OCI-LY7 (cell line): ENCODE measurements around the gene MN1. TPM values are rescaled to one million over a fixed set of nuclear protein-coding genes. Genes with fewer than 3 reads are reported as not detected.

Experiments used
- BruUV-seq: library from RNA; stranded (reverse); fragments of 400-500 nt; replicated peaks from 2 replicates; lab custom pipeline; 2021; lab: Mats Ljungman, UMichigan
- CTCF ChIA-PET: fragments of 300-600 bp; sonication (Branson Sonifier 250); formaldehyde crosslinking; loops from one replicate; lab custom pipeline; 2022; ENCODE audit warnings: antibody characterized with exemption; ENCODE audit not compliant: unreplicated experiment; lab: Charles Lee
- POLR2A ChIA-PET: fragments of 300-600 bp; sonication (Branson Sonifier 250); formaldehyde crosslinking; loops from one replicate; lab custom pipeline; 2022; ENCODE audit warnings: antibody characterized with exemption; lab: Charles Lee
- DNase-seq: peaks from one replicate; pipeline ENCODE4 v3.0.0-alpha.2; 2015; ENCODE audit warnings: low spot score
- H2AFZ ChIP-seq: fragments of 200-600 bp; sonication (generic), shearing (Covaris generic); 2 replicates; pipeline ENCODE4 v1.6.1; 2014; ENCODE audit warnings: mild to moderate bottlenecking, antibody characterized with exemption, low read length, moderate library complexity
- H3K27ac ChIP-seq: fragments of 200-600 bp; sonication (generic); 2 replicates; pipeline ENCODE4 v1.5.1; 2014; ENCODE audit warnings: mixed run types, low read depth, mild to moderate bottlenecking, moderate library complexity, low read length, inconsistent platforms; ENCODE audit not compliant: poor library complexity, severe bottlenecking
- H3K36me3 ChIP-seq: fragments of 200-600 bp; sonication (generic); 2 replicates; pipeline ENCODE4 v1.6.1; 2014; ENCODE audit warnings: mild to moderate bottlenecking, antibody characterized with exemption, low read length, moderate library complexity, mixed read lengths; ENCODE audit not compliant: insufficient read depth
- H3K4me1 ChIP-seq: fragments of 200-600 bp; sonication (generic); 2 replicates; pipeline ENCODE4 v1.5.1; 2014; ENCODE audit warnings: mild to moderate bottlenecking, low read length; ENCODE audit not compliant: insufficient read depth, poor library complexity, severe bottlenecking
- H3K4me2 ChIP-seq: fragments of 200-600 bp; sonication (generic); 2 replicates; pipeline ENCODE4 v1.6.1; 2014; ENCODE audit warnings: mild to moderate bottlenecking, low read length
- H3K4me3 ChIP-seq: fragments of 200-600 bp; sonication (generic); 2 replicates; pipeline ENCODE4 v1.5.1; 2014; ENCODE audit warnings: mild to moderate bottlenecking, low read depth, low read length; ENCODE audit not compliant: poor library complexity, severe bottlenecking
- H3K79me2 ChIP-seq: fragments of 200-600 bp; sonication (generic); 2 replicates; pipeline ENCODE4 v1.6.1; 2016; ENCODE audit warnings: low read depth, mild to moderate bottlenecking, low read length, moderate library complexity, mixed read lengths; ENCODE audit not compliant: insufficient read depth
- H3K9me2 ChIP-seq: fragments of 200-600 bp; sonication (generic); 2 replicates; pipeline ENCODE4 v1.6.1; 2016; ENCODE audit warnings: mild to moderate bottlenecking, low read length, mixed read lengths; ENCODE audit not compliant: insufficient read depth
- H3K9me3 ChIP-seq: fragments of 200-600 bp; sonication (generic); 2 replicates; pipeline ENCODE4 v1.6.1; 2014; ENCODE audit warnings: mild to moderate bottlenecking, mixed run types, low read length, mixed read lengths
- H4K20me1 ChIP-seq: fragments of 200-600 bp; sonication (generic); 2 replicates; pipeline ENCODE4 v1.6.1; 2014; ENCODE audit warnings: mild to moderate bottlenecking, antibody characterized with exemption, low read length, moderate library complexity, mixed read lengths; ENCODE audit not compliant: insufficient read depth
- EZH2phosphoT487 ChIP-seq: fragments of 200-600 bp; sonication (generic); IDR thresholded peaks from 2 replicates; pipeline ENCODE4 v1.6.1; 2018; ENCODE audit warnings: low read depth, borderline replicate concordance, mild to moderate bottlenecking, mixed run types, antibody characterized with exemption, low read length, moderate library complexity, mixed read lengths
- intact Hi-C: fragments of 100-400 bp; cut with micrococcal nuclease; formaldehyde crosslinking; loops from one replicate; pipeline ENCODE4 v1.10.0; 2022; ENCODE audit not compliant: unreplicated experiment
- total RNA-seq, 2 experiments: library from RNA; depleted of rRNA in 1 of 2; stranded (reverse); fragments of >200 nt in 1 of 2; shearing (Covaris generic) in 1 of 2; gene quantifications; 2 replicates each; pipeline ENCODE4 v1.2.3, GENCODE V29; 2014 to 2022
- TF ChIP-seq, protein P1 (sequence below): fragments of 200-600 bp; sonication (generic); conservative IDR thresholded peaks from 2 replicates; pipeline ENCODE4 v1.5.1; 2014; ENCODE audit warnings: mild to moderate bottlenecking, antibody characterized with exemption, low read length, moderate library complexity, mixed read lengths

Gene MN1
- total RNA-seq, 2 experiments from 2014 or later = 0.47 TPM; not detected in 1

DNA sequence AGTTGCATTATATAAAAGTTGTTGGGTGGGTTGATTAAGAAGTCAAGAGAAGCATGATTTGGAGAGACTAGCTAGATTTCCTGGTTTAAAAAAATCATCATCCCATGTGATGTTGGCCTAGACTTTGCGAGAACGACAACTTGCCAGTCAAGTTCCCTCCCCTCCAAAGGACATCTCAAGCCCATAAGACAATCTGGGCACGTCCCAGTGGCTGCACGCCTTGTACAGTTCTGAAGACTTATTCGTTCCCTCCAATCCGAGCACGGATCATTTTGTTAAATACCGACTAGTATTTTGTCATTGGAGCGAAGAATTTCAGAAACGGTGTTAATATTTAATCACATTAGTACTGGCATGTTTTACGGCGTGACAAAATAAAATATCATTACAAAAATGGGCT is 8.0 kb downstream of the MN1 start:
- Histone ChIP-seq H3K9me3 (no peaks in the 10 kb centered on the region), H4K20me1 (no peaks in the 10 kb centered on the region), H3K4me3 (no peak overlapping the region), H3K4me1 (no peaks in the 10 kb centered on the region), H3K36me3 (no peaks in the 10 kb centered on the region), H2AFZ (no peak overlapping the region), H3K27ac (no peak overlapping the region), H3K4me2 (no peak overlapping the region), H3K9me2 (no peaks in the 10 kb centered on the region), H3K79me2 (no peaks in the 10 kb centered on the region)
- intact Hi-C loops = loop anchor here (10.0 kb wide), 1 partner anchor 389 kb away; no protein-coding TSS in a partner anchor
- POLR2A ChIA-PET = no interaction called here
- no TSS peak for BruUV-seq
- CTCF ChIA-PET = no interaction called here
- no peak for DNase-seq
- TF ChIP-seq EZH2phosphoT487 = no peak
- TF ChIP-seq, protein P1, sequence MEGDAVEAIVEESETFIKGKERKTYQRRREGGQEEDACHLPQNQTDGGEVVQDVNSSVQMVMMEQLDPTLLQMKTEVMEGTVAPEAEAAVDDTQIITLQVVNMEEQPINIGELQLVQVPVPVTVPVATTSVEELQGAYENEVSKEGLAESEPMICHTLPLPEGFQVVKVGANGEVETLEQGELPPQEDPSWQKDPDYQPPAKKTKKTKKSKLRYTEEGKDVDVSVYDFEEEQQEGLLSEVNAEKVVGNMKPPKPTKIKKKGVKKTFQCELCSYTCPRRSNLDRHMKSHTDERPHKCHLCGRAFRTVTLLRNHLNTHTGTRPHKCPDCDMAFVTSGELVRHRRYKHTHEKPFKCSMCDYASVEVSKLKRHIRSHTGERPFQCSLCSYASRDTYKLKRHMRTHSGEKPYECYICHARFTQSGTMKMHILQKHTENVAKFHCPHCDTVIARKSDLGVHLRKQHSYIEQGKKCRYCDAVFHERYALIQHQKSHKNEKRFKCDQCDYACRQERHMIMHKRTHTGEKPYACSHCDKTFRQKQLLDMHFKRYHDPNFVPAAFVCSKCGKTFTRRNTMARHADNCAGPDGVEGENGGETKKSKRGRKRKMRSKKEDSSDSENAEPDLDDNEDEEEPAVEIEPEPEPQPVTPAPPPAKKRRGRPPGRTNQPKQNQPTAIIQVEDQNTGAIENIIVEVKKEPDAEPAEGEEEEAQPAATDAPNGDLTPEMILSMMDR = no peak

- H3K9me2 ChIP-seq = no peaks in the 10 kb centered on the region
- H3K4me1 ChIP-seq = no peaks in the 10 kb centered on the region
- no peaks in the 10 kb centered on the region for H4K20me1 ChIP-seq
- TF ChIP-seq, protein P1 = no peak
- no peak for TF ChIP-seq EZH2phosphoT487
- H2AFZ ChIP-seq = no peak overlapping the region
- POLR2A ChIA-PET = no interaction called here
- H3K4me3 ChIP-seq = no peak overlapping the region
- no peak overlapping the region for H3K4me2 ChIP-seq
- DNase-seq = no peak
- intact Hi-C loops = loop anchor here (10.0 kb wide), 1 partner anchor 388 kb away; no protein-coding TSS in a partner anchor
- CTCF ChIA-PET = no interaction called here
- no peak overlapping the region for H3K27ac ChIP-seq
- no peaks in the 10 kb centered on the region for H3K36me3 ChIP-seq
- no peaks in the 10 kb centered on the region for H3K9me3 ChIP-seq
- H3K79me2 ChIP-seq = no peaks in the 10 kb centered on the region
- no TSS peak for BruUV-seq
These were observed 8.9 kb downstream of the MN1 start for GRCh38 chr22:27792452-27793161.

- no TSS peak for BruUV-seq
- H3K9me2 ChIP-seq = no peaks in the 10 kb centered on the region
- ChIA-PET POLR2A (no interaction called here), CTCF (no interaction called here)
- no peak overlapping the region for H3K4me3 ChIP-seq
- no peak overlapping the region for H3K27ac ChIP-seq
- H4K20me1 ChIP-seq = no peaks in the 10 kb centered on the region
- H3K79me2 ChIP-seq = no peaks in the 10 kb centered on the region
- no peaks in the 10 kb centered on the region for H3K4me1 ChIP-seq
- H3K9me3 ChIP-seq = no peaks in the 10 kb centered on the region
- TF ChIP-seq EZH2phosphoT487 = no peak
- TF ChIP-seq, protein P1 = no peak
- DNase-seq = no peak
- intact Hi-C loops = loop anchor here (10.0 kb wide), 1 partner anchor 387 kb away; no protein-coding TSS in a partner anchor
- H2AFZ ChIP-seq = no peak overlapping the region
- no peaks in the 10 kb centered on the region for H3K36me3 ChIP-seq
- H3K4me2 ChIP-seq = no peak overlapping the region
These were observed 9.7 kb downstream of the MN1 start for GRCh38 chr22:27791859-27792241.
